Measurements from ENCODE around the gene TIMP4. TPM values are rescaled to one million over a fixed set of nuclear protein-coding genes. Genes with fewer than 3 reads are reported as not detected.

TIMP4 gene
- total RNA-seq, 1 experiment from 2014 or later = 8.4 TPM

DNA sequence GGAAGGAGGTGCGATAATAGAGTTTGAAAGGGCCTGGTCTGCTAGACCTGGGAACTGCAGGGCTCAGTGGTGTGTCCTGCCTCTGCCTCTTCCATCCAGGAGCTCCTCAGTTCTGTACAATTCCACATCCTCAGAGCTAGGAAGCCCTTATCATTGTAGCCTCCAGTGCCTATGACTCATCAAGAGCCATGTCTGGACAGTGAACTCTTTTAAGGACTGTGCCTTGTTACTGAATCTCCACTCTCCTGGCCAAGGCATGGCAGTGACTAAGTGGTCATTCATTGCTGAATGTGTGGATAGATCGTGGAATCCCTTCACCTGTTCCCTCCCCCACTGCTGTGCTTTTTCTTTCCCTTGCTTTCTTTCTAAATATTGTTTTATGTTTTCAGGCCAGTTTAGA lies 2.9 kb downstream of the TIMP4 start:
- H3K36me3 Mint-ChIP-seq (ENCODE audit: insufficient read depth in 1 of 3, low read depth in 3 of 3) = peaks cover 0 to 48% (median 5%) of the 10 kb centered on the region in 3 experiments; a peak in 4 of 7 replicates
- Histone ChIP-seq H2BK20ac (ENCODE audit: low read depth, low read length, poor library complexity, severe bottlenecking) (no peak overlapping the region), H2BK12ac (ENCODE audit: insufficient read length, low read depth, low read length) (no peak overlapping the region), H3T11ph (ENCODE audit: low read length) (no peak overlapping the region), H2BK5ac (ENCODE audit: insufficient read length, low read length) (no peak overlapping the region), H2AFZ (ENCODE audit: low read length) (no peak overlapping the region), H3K9me3 (ENCODE audit: control insufficient read depth, low read depth, low read length) (no peaks in the 10 kb centered on the region), H3K27ac (ENCODE audit: insufficient read length, low read depth, low read length) (no peak overlapping the region), H3K4me2 (ENCODE audit: insufficient read depth, insufficient read length, low read length) (no peak overlapping the region), H2AK5ac (ENCODE audit: insufficient read length, low read length) (no peak overlapping the region), H3K56ac (ENCODE audit: insufficient read length, low read depth, low read length) (no peak overlapping the region), H4K5ac (ENCODE audit: insufficient read length, low read depth, low read length) (no peak overlapping the region), H3K18ac (ENCODE audit: insufficient read length, low read depth, low read length) (no peak overlapping the region), H4K20me1 (ENCODE audit: control insufficient read depth, insufficient read depth, insufficient read length) (peaks cover 2% of the 10 kb centered on the region), H3K79me1 (ENCODE audit: insufficient read depth, low read depth, low read length, poor library complexity, severe bottlenecking) (no peaks in the 10 kb centered on the region), H3K4ac (ENCODE audit: low read depth, low read length) (no peak overlapping the region), H3K4me1 (ENCODE audit: insufficient read depth, low read length) (peaks cover 5% of the 10 kb centered on the region; the same call in 1 of the 2 replicates), H2BK15ac (ENCODE audit: low read depth, low read length) (no peak overlapping the region), H3K23me2 (ENCODE audit: insufficient read length, low read depth, low read length, poor library complexity, severe bottlenecking) (peaks cover 6% of the 10 kb centered on the region), H3K23ac (ENCODE audit: insufficient read length, low read depth, low read length) (no peak overlapping the region), H4K8ac (replicated peaks; ENCODE audit: insufficient read length, low read depth, low read length) (no peak overlapping the region), H3K14ac (ENCODE audit: insufficient read depth, low read length) (0 out of 2 replicates have a peak overlapping the region, but pooled peaks have one; percentile 6), H3K9ac (ENCODE audit: extremely low read depth, insufficient read length, low read length) (no peak overlapping the region), H4K91ac (ENCODE audit: insufficient read length, low read depth, low read length) (no peak overlapping the region), H3K79me2 (ENCODE audit: insufficient read depth, low read length) (no peaks in the 10 kb centered on the region), H2BK120ac (ENCODE audit: low read depth, low read length, poor library complexity, severe bottlenecking) (no peak overlapping the region), H3K27me3 (ENCODE audit: insufficient read depth, low read length) (no peaks in the 10 kb centered on the region)
- WGBS (ENCODE audit: extremely low coverage, insufficient read length, low lambda C conversion rate) = no CpG with 5 or more reads among the region's 2 CpGs
- no peak for DNase-seq
- peaks cover 3% of the 10 kb centered on the region for H3K27me3 Mint-ChIP-seq (ENCODE audit: low read depth)
- no peak overlapping the region for H3K4me3 Mint-ChIP-seq
- H3K9me3 Mint-ChIP-seq = no peaks in the 10 kb centered on the region
- TF ChIP-seq CTCF (conservative IDR thresholded peaks at IDR 0.05) = no peak
- peaks cover 26 to 44% of the 10 kb centered on the region in 2 experiments for H3K4me1 Mint-ChIP-seq
- no peak overlapping the region for H3K27ac Mint-ChIP-seq
